Measurements from ENCODE around the gene OGN.

GRCh38 chr9:92341578-92341977 is 62.8 kb downstream of the OGN start:
- no peak for TF ChIP-seq EZH2phosphoT487 (IDR thresholded peaks at IDR 0.05; ENCODE audit: borderline replicate concordance, low read length)
- TF ChIP-seq CTCF (IDR thresholded peaks at IDR 0.05; ENCODE audit: low read depth, low read length, poor library complexity, severe bottlenecking) = no peak

Data from DOHH2 (cell line).